COR-L47 (cell line): Measurements from ENCODE around the gene ABCB8.

Source experiments
- DNase-seq: peaks from one replicate; lab custom pipeline; 2025; lab: John Stamatoyannopoulos, UW

ABCB8 gene

GRCh38 chr7:151028131-151028947, at the start of gene ABCB8:
Gene ABCB8 (plus strand): TSS chr7:151028450. CDS start chr7:151028516, 66 bp downstream.
- DNase-seq = peak; percentile 98

GRCh38 chr7:150979713-150980390, 48.4 kb upstream of the ABCB8 start:
- DNase-seq = no peak

- DNase-seq = no peak
These were observed 47.6 kb upstream of the ABCB8 start for GRCh38 chr7:150980663-150981062.

- no peak for DNase-seq
These were observed 46.6 kb upstream of the ABCB8 start for GRCh38 chr7:150981644-150982043.

GRCh38 chr7:150982351-150982750, 45.9 kb upstream of the ABCB8 start:
- DNase-seq = no peak

- no peak for DNase-seq
These were observed 44.3 kb upstream of the ABCB8 start for GRCh38 chr7:150983893-150984368.

GRCh38 chr7:150986099-150986512, 42.1 kb upstream of the ABCB8 start:
- peak; percentile 61 for DNase-seq

GRCh38 chr7:150986556-150986955, 41.7 kb upstream of the ABCB8 start:
- no peak for DNase-seq

- DNase-seq = peak; percentile 80
These were observed 39.7 kb upstream of the ABCB8 start for GRCh38 chr7:150988230-150989226.

- no peak for DNase-seq
These were observed 38.8 kb upstream of the ABCB8 start for GRCh38 chr7:150989456-150989855.

GRCh38 chr7:150990416-150991186, 37.6 kb upstream of the ABCB8 start, which contains the start of gene NOS3:
Gene NOS3 (plus strand): TSS chr7:150991017. CDS start chr7:150993804, 2,787 bp downstream.
- no peak for DNase-seq

- DNase-seq = no peak
These were observed 36.1 kb upstream of the ABCB8 start for GRCh38 chr7:150992051-150992640.

- peak; percentile 18 for DNase-seq
These were observed 35.4 kb upstream of the ABCB8 start for GRCh38 chr7:150992833-150993302.

GRCh38 chr7:150993511-150993910, 34.7 kb upstream of the ABCB8 start:
- no peak for DNase-seq

GRCh38 chr7:150994141-150994837, 34.0 kb upstream of the ABCB8 start:
- no peak for DNase-seq

GRCh38 chr7:150994838-150995510, 33.3 kb upstream of the ABCB8 start:
- DNase-seq = no peak

- DNase-seq = no peak
These were observed 31.7 kb upstream of the ABCB8 start for GRCh38 chr7:150996376-150997074.

GRCh38 chr7:150997075-150997511, 31.2 kb upstream of the ABCB8 start:
- no peak for DNase-seq

- no peak for DNase-seq
These were observed 30.4 kb upstream of the ABCB8 start for GRCh38 chr7:150997817-150998216.
